ENCODE measurements around the gene KLHL18.

KLHL18 gene

DNA sequence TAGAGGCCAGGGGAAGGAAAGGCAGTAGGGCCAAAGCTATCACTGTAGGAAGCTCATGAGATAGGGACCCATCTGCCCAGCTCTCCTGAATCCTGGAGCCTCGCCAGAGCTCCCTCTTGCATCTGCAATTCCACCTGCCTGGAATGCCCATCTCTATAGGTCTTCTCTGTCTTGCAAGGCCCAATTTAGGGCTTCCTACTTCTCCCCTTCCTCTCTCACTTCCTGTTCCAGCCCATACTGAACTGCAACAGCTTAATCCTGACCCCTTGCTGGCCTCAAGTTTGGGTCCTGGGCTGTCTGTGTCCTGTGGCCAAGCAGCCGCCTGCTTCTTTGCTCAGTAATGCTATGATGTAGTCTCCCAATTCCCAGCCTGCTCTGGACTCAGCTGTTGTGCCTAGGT is 94.4 kb downstream of the KLHL18 start:
- Histone ChIP-seq H3K4me3 (ENCODE audit: low read depth, low read length) (no peak overlapping the region), H3K27ac (no peak overlapping the region), H3K27me3 (replicated peaks) (no peaks in the 10 kb centered on the region), H3K36me3 (replicated peaks) (no peaks in the 10 kb centered on the region)
- TF ChIP-seq CTCF (IDR thresholded peaks at IDR 0.05; ENCODE audit: low read depth, low read length, missing control alignments): no peak
- no peak for DNase-seq
- in situ Hi-C loops (cut with HindIII; ENCODE audit: low pct_ligation_motif_present, low sequenced_read_pairs): no loop called here

GRCh38 chr3:47378869-47379268 is 96.1 kb downstream of the KLHL18 start:
- Histone ChIP-seq H3K4me3 (ENCODE audit: low read depth, low read length) (no peak overlapping the region), H3K36me3 (replicated peaks) (no peaks in the 10 kb centered on the region), H3K27ac (no peak overlapping the region), H3K27me3 (replicated peaks) (no peaks in the 10 kb centered on the region)
- DNase-seq: no peak
- in situ Hi-C loops (cut with HindIII; ENCODE audit: low pct_ligation_motif_present, low sequenced_read_pairs): no loop called here
- no peak for TF ChIP-seq CTCF (IDR thresholded peaks at IDR 0.05; ENCODE audit: low read depth, low read length, missing control alignments)

DNA sequence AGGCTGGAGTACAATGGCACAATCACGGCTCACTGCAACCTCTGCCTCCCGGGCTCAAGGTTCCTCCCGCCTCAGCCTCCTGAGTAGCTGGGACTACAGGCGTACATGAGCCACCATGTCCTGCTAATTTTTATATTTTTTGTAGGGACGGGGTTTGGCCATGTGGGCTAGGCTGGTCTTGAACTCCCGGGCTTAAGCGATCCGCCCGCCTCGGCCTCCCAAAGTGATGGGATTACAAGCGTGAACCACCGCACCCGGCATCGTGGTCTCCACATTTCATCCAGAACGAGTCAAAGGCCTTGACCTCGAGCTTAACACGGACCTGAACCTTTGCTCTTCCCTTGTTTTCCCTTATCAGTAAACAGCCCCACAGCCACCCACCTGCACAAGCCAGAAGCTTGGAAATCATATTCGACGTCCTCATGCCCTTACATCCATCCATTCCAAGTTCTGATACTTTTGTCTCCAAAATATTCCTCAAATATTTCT is 96.7 kb downstream of the KLHL18 start:
- no peaks in the 10 kb centered on the region for H3K36me3 ChIP-seq (replicated peaks)
- in situ Hi-C loops (cut with HindIII; ENCODE audit: low pct_ligation_motif_present, low sequenced_read_pairs): no loop called here
- no peak for DNase-seq
- no peak overlapping the region for H3K27ac ChIP-seq
- H3K4me3 ChIP-seq (ENCODE audit: low read depth, low read length): peak overlapping the region; percentile 99
- no peaks in the 10 kb centered on the region for H3K27me3 ChIP-seq (replicated peaks)
- no peak for TF ChIP-seq CTCF (IDR thresholded peaks at IDR 0.05; ENCODE audit: low read depth, low read length, missing control alignments)

DNA sequence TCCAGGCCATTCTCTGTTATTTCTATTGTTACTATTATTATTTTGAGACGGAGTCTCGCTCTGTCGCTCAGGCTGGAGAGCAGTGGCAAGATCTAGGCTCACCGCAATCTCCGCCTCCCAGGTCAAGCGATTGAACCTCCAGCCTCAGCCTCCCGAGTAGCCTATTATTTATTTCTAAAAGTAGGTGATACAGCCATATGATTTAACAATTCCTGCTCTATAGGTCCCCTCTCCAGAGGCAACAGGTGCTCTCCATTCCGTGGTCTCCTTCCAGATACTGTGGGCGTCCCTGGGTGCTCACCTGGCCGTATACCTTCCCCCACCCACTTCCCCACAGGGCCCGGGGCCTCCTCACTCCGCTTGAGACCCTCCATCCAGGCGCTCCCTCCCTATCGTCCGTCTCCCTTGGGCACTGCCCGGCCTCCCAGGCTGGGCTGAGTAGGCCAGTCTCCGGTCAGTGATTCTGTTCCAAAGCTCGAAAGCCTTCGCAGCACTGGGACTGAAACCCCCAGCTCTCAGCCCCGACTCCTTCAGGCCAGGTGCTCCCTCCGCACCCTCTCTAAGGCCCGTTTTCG is 97.4 kb downstream of the KLHL18 start:
- no peak for DNase-seq
- H3K27ac ChIP-seq: peak overlapping the region; percentile 96
- H3K4me3 ChIP-seq (ENCODE audit: low read depth, low read length): peak overlapping the region; percentile 99
- peak; percentile 11 for TF ChIP-seq CTCF (IDR thresholded peaks at IDR 0.05; ENCODE audit: low read depth, low read length, missing control alignments)
- in situ Hi-C loops (cut with HindIII; ENCODE audit: low pct_ligation_motif_present, low sequenced_read_pairs): no loop called here
- no peaks in the 10 kb centered on the region for H3K36me3 ChIP-seq (replicated peaks)
- H3K27me3 ChIP-seq (replicated peaks): no peaks in the 10 kb centered on the region

DNA sequence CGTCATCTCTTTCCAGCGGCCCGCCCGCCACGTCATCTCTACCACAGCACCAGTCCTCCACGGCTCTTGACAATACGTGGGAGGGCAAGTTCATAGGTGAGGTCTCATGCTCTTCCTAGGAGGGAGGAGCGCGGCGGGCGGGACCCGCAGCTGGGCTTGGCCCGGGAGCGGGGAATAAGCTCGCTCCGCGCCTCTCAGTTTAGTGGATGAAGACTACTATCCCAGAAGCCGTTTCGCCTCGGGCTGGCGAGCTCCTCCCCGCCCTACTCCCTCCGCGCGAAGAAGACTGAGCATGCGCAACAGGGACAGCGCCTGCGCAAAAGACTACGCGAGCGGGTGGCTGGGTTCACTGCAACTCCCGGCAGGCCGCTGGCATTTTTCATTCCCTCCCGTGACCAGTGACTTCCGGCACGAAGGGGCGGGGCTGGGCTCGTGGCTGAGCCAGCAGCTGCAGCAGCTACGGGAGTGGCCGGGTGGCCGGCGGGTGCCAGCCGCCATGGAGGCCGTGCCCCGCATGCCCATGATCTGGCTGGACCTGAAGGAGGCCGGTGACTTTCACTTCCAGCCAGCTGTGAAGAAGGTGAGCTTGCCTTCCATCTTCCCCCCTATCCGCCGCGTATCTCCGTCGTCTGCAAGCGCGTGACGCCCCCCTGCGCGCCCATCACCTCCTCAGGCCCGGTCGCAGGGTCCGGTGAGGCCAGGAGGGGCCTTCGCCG is 98.0 kb downstream of the KLHL18 start, which contains the start of gene PTPN23:
TSS of gene PTPN23 (plus strand) at position 421 of the 716 bp plus-strand sequence. CDS start at position 497, 76 bp downstream.
- TF ChIP-seq CTCF (IDR thresholded peaks at IDR 0.05; ENCODE audit: low read depth, low read length, missing control alignments): no peak
- H3K36me3 ChIP-seq (replicated peaks): peaks cover 2% of the 10 kb centered on the region
- in situ Hi-C loops (cut with HindIII; ENCODE audit: low pct_ligation_motif_present, low sequenced_read_pairs): no loop called here

More for the DNA sequence above, 98.0 kb downstream of the KLHL18 start, which contains the start of gene PTPN23:
- Histone ChIP-seq H3K27ac (peak within 1 kb of the TSS; percentile 96), H3K4me3 (ENCODE audit: low read depth, low read length) (peak within 1 kb of the TSS; percentile 99), H3K27me3 (replicated peaks) (no peaks in the 10 kb centered on the region)
- peak; percentile 96 for DNase-seq

All from brain microvascular endothelial cell (primary cell).